Vagina (tissue), 2 donors: ENCODE results near the gene CDCA3.

Experiments used
- POLR2A ChIP-seq, 2 donors: fragments of 450-650 bp; IDR thresholded peaks; one replicate each; pipeline ENCODE4 v1.6.1; 2017; ENCODE audit warnings: antibody characterized with exemption in 2 of 2, mild to moderate bottlenecking in 2 of 2, moderate library complexity in 2 of 2
- POLR2AphosphoS5 ChIP-seq, 2 donors: sonication (generic); formaldehyde crosslinking; IDR thresholded peaks; one replicate each; pipeline ENCODE4 v1.9.0; 2017; ENCODE audit warnings: antibody characterized with exemption in 2 of 2, mild to moderate bottlenecking in 2 of 2, low read depth in 1 of 2; ENCODE audit not compliant: insufficient read depth in 1 of 2
- TF ChIP-seq, protein P1 (sequence below), 3 experiments: fragments of 450-650 bp in 2 of 3; fragments of 200-600 bp in 1 of 3; sonication (generic) in 1 of 3; IDR thresholded peaks; one replicate each; pipeline ENCODE4 v1.5.1; 2017 to 2019; ENCODE audit warnings: antibody characterized with exemption in 3 of 3, mild to moderate bottlenecking in 2 of 3, moderate library complexity in 2 of 3

DNA sequence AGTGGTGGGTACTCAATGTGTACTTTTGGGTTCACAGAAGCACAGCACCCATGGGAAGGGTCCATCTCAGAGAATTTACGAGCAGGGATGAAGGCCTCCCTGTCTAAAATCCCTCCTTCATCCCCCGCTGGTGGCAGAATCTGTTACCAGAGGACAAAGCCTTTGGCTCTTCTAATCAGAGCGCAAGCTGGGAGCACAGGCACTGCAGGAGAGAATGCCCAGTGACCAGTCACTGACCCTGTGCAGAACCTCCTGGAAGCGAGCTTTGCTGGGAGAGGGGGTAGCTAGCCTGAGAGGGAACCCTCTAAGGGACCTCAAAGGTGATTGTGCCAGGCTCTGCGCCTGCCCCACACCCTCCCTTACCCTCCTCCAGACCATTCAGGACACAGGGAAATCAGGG, 30.9 kb downstream of the CDCA3 start:
- TF ChIP-seq, protein P1, sequence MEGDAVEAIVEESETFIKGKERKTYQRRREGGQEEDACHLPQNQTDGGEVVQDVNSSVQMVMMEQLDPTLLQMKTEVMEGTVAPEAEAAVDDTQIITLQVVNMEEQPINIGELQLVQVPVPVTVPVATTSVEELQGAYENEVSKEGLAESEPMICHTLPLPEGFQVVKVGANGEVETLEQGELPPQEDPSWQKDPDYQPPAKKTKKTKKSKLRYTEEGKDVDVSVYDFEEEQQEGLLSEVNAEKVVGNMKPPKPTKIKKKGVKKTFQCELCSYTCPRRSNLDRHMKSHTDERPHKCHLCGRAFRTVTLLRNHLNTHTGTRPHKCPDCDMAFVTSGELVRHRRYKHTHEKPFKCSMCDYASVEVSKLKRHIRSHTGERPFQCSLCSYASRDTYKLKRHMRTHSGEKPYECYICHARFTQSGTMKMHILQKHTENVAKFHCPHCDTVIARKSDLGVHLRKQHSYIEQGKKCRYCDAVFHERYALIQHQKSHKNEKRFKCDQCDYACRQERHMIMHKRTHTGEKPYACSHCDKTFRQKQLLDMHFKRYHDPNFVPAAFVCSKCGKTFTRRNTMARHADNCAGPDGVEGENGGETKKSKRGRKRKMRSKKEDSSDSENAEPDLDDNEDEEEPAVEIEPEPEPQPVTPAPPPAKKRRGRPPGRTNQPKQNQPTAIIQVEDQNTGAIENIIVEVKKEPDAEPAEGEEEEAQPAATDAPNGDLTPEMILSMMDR (IDR thresholded peaks at IDR 0.05), result no peak
- no peak for TF ChIP-seq POLR2AphosphoS5 (IDR thresholded peaks at IDR 0.05; ENCODE audit: insufficient read depth in 1 of 2, low read depth in 1 of 2)
- no peak for TF ChIP-seq POLR2A (IDR thresholded peaks at IDR 0.05)
